Measurements from ENCODE around the gene OLFML2B. TPM values are rescaled to one million over a fixed set of nuclear protein-coding genes. Genes with fewer than 3 reads are reported as not detected.

OLFML2B gene
- total and polyA plus RNA-seq, 2 of the 4 experiments (the other 2 are of a cell fraction) = 0.36 to 0.74 TPM

DNA sequence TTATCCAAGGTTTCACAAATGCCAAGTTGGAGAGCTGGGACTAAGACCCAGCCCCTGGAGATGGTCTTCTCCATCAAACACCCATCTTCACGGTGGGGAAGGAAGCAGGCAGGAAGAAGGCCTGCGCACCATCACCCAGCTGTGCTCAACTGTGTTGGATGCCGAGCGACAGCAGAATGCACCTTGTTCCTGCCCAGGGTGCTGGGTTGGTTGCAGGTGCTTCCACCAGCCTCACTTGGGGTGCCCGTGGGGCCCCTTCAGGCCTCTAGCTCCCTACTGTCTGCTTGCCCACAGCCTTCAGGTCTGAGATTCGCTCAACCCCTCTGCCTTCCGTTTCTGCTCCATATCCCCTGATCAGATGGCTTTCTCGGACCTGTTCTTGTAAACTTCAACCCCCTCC, 42.5 kb downstream of the OLFML2B start:
- H3K4me1 ChIP-seq (ENCODE audit: control insufficient read depth, insufficient read depth, low read length) = no peaks in the 10 kb centered on the region
- WGBS, 2 experiments (ENCODE audit: extremely low coverage in 2 of 2, insufficient read length in 1 of 2) = 90% methylated on average over 6 of the region's 8 CpGs; no CpG with 5 or more reads in 1 of the 2 experiments
- H3K4me3 ChIP-seq (ENCODE audit: insufficient read depth, low read depth, low read length) = no peak overlapping the region
- no peak overlapping the region for H4K8ac ChIP-seq (ENCODE audit: low read depth in 2 of 2, low read length in 2 of 2)
- ChIA-PET POLR2A (ENCODE audit: unreplicated experiment) (no interaction called here), CTCF (no interaction called here)
- DNase-seq = no peak
- no peak overlapping the region for H3K56ac ChIP-seq (ENCODE audit: extremely low read depth, insufficient read depth, low read length)
- H2AK9ac ChIP-seq (replicated peaks; ENCODE audit: low read depth, low read length, poor library complexity) = no peak overlapping the region
- no peak overlapping the region for H4K5ac ChIP-seq (ENCODE audit: low read depth, low read length)
- H3K14ac ChIP-seq (replicated peaks; ENCODE audit: low read depth, low read length) = no peak overlapping the region
- H3K9me3 ChIP-seq (ENCODE audit: control insufficient read depth, insufficient read depth, low read length) = no peaks in the 10 kb centered on the region; the same call in 1 of the 2 replicates
- H3K27ac ChIP-seq (ENCODE audit: insufficient read depth, low read length) = no peak overlapping the region
- H2BK15ac ChIP-seq (ENCODE audit: low read depth, low read length) = no peak overlapping the region
- no peak overlapping the region for H3K9ac ChIP-seq (ENCODE audit: low read depth, low read length)
- ATAC-seq (ENCODE audit: low read depth) = no peak
- H3K18ac ChIP-seq (ENCODE audit: low read depth, low read length) = no peak overlapping the region
- H3K36me3 ChIP-seq (ENCODE audit: control insufficient read depth, insufficient read depth, low read length) = no peaks in the 10 kb centered on the region
- H3K4ac ChIP-seq (ENCODE audit: low read depth, low read length) = no peak overlapping the region
- in situ Hi-C loops (cut with MboI; ENCODE audit: low sequenced_read_pairs) = no loop called here
- no peak overlapping the region for H2BK5ac ChIP-seq (ENCODE audit: low read depth, low read length, poor library complexity, severe bottlenecking)
- no peaks in the 10 kb centered on the region for H3K9me1 ChIP-seq (ENCODE audit: insufficient read depth, low read length)
- TF ChIP-seq, protein P1, sequence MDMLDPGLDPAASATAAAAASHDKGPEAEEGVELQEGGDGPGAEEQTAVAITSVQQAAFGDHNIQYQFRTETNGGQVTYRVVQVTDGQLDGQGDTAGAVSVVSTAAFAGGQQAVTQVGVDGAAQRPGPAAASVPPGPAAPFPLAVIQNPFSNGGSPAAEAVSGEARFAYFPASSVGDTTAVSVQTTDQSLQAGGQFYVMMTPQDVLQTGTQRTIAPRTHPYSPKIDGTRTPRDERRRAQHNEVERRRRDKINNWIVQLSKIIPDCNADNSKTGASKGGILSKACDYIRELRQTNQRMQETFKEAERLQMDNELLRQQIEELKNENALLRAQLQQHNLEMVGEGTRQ (IDR thresholded peaks at IDR 0.05; ENCODE audit: low read depth, low read length) = no peak
- TF ChIP-seq CHD1 (IDR thresholded peaks at IDR 0.05; ENCODE audit: low read depth, low read length) (no peak), NFE2L2 (IDR thresholded peaks at IDR 0.05; ENCODE audit: low read depth, low read length) (no peak), RFX5 (IDR thresholded peaks at IDR 0.05; ENCODE audit: low read depth, low read length) (no peak), MAZ (IDR thresholded peaks at IDR 0.05; ENCODE audit: borderline replicate concordance, low read depth, low read length) (no peak), RCOR1 (IDR thresholded peaks at IDR 0.05; ENCODE audit: insufficient replicate concordance, low read length) (no peak)
- H2AK5ac ChIP-seq (ENCODE audit: low read depth, low read length) = no peak overlapping the region
- peaks cover 9% of the 10 kb centered on the region for H3K27me3 ChIP-seq (ENCODE audit: control insufficient read depth, insufficient read depth, low read length)
- intact Hi-C loops (cut with micrococcal nuclease) = no loop called here
- H3K23ac ChIP-seq (ENCODE audit: low read depth, low read length) = no peak overlapping the region
- no peak overlapping the region for H3K4me2 ChIP-seq (ENCODE audit: low read depth, low read length)
- no TSS peak for BruUV-seq (replicated peaks)
- no peaks in the 10 kb centered on the region for H3K79me1 ChIP-seq (ENCODE audit: low read depth in 1 of 2, low read length in 2 of 2)
- no peak overlapping the region for H2BK120ac ChIP-seq (ENCODE audit: low read depth, low read length)
- dilution Hi-C loops (cut with HindIII; ENCODE audit: low sequenced_read_pairs, unreplicated experiment) = no loop called here
- H4K20me1 ChIP-seq (ENCODE audit: insufficient read depth, low read length) = no peaks in the 10 kb centered on the region
- H2BK20ac ChIP-seq (ENCODE audit: low read depth, low read length) = no peak overlapping the region
- no peak overlapping the region for H2AFZ ChIP-seq (replicated peaks; ENCODE audit: low read length, poor library complexity)
- no peak overlapping the region for H4K91ac ChIP-seq (ENCODE audit: insufficient read depth, low read depth, low read length)

All from IMR-90 (cell line).